VCaP (cell line): ENCODE results near the gene MACROD2.
"Not testable (repeated sequence)": the region's sequence is repeated elsewhere in the genome, so short reads cannot be mapped to it uniquely, and the experiment has no call there.

Source experiments
- H3K27ac ChIP-seq: fragments of 450-650 bp; 2 replicates; pipeline ENCODE4 v1.5.1; 2017
- TF ChIP-seq, protein P1 (sequence below): fragments of 450-650 bp; conservative IDR thresholded peaks from 2 replicates; pipeline ENCODE4 v1.5.1; 2017; ENCODE audit warnings: mild to moderate bottlenecking, moderate library complexity

Gene MACROD2

DNA sequence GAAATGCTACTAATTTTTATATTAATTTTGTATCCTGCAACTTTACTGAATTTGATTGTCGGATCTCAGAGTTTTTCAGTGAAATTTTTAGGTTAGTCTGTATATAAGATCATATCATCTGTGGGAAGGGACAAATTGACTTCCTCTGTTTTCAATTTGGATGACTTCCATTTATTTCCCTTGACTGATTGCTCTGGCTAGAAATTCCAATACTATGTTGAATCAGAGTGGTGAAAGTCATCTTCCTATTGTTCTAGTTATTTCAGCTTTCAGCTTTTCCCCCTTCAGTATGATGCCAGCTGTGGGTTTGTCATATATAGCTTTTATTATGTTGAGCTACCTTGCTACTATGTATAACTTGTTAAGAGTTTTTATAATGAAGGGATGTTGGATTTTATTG is 1806.7 kb downstream of the MACROD2 start:
- TF ChIP-seq, protein P1, sequence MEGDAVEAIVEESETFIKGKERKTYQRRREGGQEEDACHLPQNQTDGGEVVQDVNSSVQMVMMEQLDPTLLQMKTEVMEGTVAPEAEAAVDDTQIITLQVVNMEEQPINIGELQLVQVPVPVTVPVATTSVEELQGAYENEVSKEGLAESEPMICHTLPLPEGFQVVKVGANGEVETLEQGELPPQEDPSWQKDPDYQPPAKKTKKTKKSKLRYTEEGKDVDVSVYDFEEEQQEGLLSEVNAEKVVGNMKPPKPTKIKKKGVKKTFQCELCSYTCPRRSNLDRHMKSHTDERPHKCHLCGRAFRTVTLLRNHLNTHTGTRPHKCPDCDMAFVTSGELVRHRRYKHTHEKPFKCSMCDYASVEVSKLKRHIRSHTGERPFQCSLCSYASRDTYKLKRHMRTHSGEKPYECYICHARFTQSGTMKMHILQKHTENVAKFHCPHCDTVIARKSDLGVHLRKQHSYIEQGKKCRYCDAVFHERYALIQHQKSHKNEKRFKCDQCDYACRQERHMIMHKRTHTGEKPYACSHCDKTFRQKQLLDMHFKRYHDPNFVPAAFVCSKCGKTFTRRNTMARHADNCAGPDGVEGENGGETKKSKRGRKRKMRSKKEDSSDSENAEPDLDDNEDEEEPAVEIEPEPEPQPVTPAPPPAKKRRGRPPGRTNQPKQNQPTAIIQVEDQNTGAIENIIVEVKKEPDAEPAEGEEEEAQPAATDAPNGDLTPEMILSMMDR, result no peak
- no peak overlapping the region for H3K27ac ChIP-seq

DNA sequence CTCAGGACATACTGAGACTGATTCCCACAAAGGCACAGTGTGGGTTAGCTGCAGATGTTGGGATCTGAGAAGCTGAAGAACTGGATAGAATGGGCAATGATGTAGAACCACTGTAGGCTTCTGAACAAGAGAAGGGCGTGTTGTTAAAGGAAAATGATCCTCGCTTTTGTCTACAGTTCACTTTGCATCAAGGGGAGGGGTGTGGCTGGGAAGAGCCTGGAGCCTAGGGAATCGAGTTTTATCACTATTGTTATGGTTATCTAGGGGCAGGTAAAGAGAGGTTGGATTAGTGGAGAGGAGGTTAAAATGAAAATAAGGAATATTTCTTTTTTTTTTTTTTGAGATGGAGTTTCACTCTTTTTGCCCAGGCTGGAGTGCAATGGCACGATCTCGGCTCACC is 1809.8 kb downstream of the MACROD2 start:
- TF ChIP-seq, protein P1, result no peak
- no peak overlapping the region for H3K27ac ChIP-seq

DNA sequence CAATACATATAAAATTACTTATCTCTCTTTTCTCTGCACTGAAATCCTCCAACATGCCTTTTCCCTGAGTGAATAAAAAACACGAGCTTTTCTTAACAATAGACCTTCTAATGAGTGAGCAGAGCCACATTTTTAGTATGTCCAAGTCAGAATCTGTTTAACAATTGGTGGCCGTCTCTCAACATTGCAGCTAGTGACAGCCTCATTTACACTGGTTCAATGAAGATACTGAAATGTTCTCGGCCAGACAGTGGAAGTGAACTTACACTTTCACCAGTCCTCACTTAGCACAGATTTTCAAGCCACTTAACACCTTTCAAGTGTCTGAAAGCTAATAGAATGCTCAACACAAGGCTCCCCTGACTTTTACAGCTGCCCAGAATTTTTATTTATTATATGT is 1810.8 kb downstream of the MACROD2 start:
- TF ChIP-seq, protein P1, result no peak
- no peak overlapping the region for H3K27ac ChIP-seq

DNA sequence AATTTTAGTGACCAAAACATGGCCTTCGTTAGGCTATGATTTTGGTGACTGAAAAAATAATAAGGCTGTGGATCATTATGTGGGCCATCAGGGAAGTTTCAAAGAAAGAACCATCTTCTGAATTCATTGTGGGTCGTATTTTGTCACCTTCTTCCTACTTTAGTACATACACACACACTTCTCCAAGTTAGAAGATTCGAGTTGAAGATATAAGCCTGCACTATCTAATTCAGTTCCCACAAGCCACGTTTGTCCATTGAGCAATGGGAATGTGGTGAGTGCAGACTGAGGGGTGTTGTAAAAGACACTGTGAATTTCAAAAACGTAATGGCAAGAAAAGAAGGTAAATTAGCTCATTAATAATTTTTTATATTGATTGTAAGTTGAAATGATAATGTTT is 1812.0 kb downstream of the MACROD2 start:
- TF ChIP-seq, protein P1, result no peak
- H3K27ac ChIP-seq, result no peak overlapping the region

DNA sequence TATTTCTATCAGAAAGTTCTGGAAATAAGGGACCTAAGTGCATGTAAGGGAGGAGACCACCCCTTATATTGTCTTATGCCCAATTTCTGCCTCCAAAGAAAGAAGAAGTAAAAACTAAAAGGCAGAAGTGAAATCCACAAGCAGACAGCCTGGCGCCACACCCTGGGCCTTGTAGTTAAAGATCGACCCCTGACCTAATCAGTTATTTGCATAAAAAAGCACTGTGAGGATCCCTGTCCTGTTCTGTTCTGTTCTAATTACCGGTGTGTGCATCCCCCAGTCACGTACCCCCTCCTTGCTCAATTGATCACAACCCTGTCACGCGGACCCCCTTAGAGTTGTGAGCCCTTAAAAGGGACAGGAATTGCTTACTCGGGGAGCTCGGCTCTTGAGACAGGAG is 1812.5 kb downstream of the MACROD2 start:
- not testable (repeated sequence) for H3K27ac ChIP-seq

DNA sequence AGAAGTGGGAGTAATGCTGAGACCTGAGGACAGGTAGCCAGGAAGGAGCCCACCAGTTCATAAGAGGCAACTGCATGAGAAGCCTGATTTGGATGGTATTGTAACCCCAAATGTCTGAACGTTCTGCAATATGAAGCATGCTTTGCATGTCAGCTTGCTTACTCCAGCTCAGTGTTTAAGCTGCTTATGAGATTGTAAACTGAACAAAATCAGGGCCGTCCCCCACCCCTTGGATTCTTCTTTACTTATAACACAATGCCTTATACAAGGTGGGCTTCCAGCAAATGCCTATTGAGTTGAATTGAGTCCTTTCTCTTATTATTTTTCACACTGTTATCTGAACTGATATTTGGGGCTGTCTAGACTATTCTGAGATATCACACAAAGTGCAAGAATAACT is 1816.6 kb downstream of the MACROD2 start:
- no peak overlapping the region for H3K27ac ChIP-seq
- TF ChIP-seq, protein P1, result no peak

DNA sequence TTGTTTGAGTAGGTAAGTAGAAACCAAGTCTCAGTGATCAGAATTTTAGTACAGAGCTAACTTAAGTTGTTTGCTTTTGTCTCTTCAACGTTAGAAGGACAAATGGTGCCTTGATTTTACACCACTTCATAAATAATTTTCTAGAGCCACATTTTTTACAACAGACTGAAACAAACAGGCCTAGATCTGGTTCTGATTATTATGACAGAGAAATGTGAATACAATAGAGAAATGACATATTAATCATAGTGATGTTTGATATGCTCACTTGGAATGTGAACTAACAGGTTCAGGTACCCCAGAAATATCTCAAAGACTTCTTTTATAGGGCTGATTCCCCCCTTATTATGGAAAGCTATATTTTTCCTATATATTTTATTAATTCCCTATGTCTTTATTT is 1817.4 kb downstream of the MACROD2 start:
- H3K27ac ChIP-seq, result no peak overlapping the region
- TF ChIP-seq, protein P1, result no peak

DNA sequence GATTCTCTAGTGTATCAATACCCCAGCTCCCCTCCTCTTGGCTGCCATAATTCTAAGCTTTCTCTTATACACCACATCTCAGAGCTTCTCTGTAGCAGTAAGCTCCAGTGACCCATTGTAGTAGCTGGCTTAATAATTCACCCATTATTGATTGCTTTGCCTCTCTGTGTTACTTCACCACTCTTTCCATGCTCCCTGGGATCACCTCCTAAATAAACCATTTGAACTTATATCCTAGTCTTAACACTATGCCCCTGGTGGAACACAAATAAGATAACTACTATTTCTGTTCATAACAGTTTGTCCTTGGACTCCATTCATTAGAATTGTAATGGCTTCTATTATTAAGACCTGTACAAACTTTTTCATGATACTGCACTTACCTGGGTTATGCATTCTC is 1819.0 kb downstream of the MACROD2 start:
- TF ChIP-seq, protein P1, result no peak
- H3K27ac ChIP-seq, result no peak overlapping the region
